Activated CD4-positive, alpha-beta T cell treated with anti-CD3 and anti-CD28 coated beads for 4 hours (primary cell): Measurements from ENCODE around the gene LYPD4.

Experiments used
- DNase-seq, 2 donors: peaks; one replicate each; pipeline ENCODE4 v3.0.0-alpha.2; 2020

LYPD4 gene

GRCh38 chr19:41849067-41849466 is 4.6 kb upstream of the LYPD4 start:
- DNase-seq = no peak

- DNase-seq = no peak
These were observed 4.2 kb upstream of the LYPD4 start for GRCh38 chr19:41848666-41849065.

- no peak for DNase-seq
These were observed 3.0 kb upstream of the LYPD4 start for GRCh38 chr19:41847351-41848105.

- no peak for DNase-seq
These were observed 638 bp upstream of the LYPD4 start for GRCh38 chr19:41845051-41845590.

GRCh38 chr19:41845001-41845050 is 343 bp upstream of the LYPD4 start, which contains the start of gene DMRTC2:
TSS of gene DMRTC2 (plus strand) at chr19:41845042. CDS start at chr19:41847429, 2,387 bp downstream.
- no peak for DNase-seq

- DNase-seq = no peak
These were observed 1.1 kb downstream of the LYPD4 start for GRCh38 chr19:41843371-41843770.

- no peak for DNase-seq
These were observed 5.3 kb downstream of the LYPD4 start for GRCh38 chr19:41839211-41839610.

GRCh38 chr19:41837981-41838708 is 6.3 kb downstream of the LYPD4 start:
- no peak for DNase-seq

GRCh38 chr19:41821003-41821735 is 23.3 kb downstream of the LYPD4 start:
- DNase-seq = peak; percentile 33 to 58

GRCh38 chr19:41816761-41817160 is 27.7 kb downstream of the LYPD4 start:
- DNase-seq = no peak

GRCh38 chr19:41815301-41815700 is 29.2 kb downstream of the LYPD4 start:
- no peak for DNase-seq

- no peak for DNase-seq
These were observed 30.6 kb downstream of the LYPD4 start for GRCh38 chr19:41813911-41814310.

GRCh38 chr19:41811981-41812380 is 32.5 kb downstream of the LYPD4 start:
- no peak for DNase-seq

GRCh38 chr19:41811036-41811435 is 33.4 kb downstream of the LYPD4 start:
- DNase-seq = no peak

- no peak for DNase-seq
These were observed 34.2 kb downstream of the LYPD4 start for GRCh38 chr19:41810301-41810700.

- no peak for DNase-seq
These were observed 35.6 kb downstream of the LYPD4 start for GRCh38 chr19:41808663-41809566.

- DNase-seq = no peak
These were observed 37.3 kb downstream of the LYPD4 start for GRCh38 chr19:41807176-41807575.

GRCh38 chr19:41804336-41804735 is 40.1 kb downstream of the LYPD4 start:
- DNase-seq = no peak

GRCh38 chr19:41802770-41803169 is 41.7 kb downstream of the LYPD4 start:
- no peak for DNase-seq

GRCh38 chr19:41801792-41802211 is 42.7 kb downstream of the LYPD4 start:
- DNase-seq = no peak

- DNase-seq = no peak
These were observed 43.5 kb downstream of the LYPD4 start for GRCh38 chr19:41801031-41801430.

- no peak for DNase-seq
These were observed 45.0 kb downstream of the LYPD4 start for GRCh38 chr19:41799444-41800000.

GRCh38 chr19:41796901-41797300 is 47.6 kb downstream of the LYPD4 start:
- no peak for DNase-seq
